ENCODE data around the gene SOX21.

The SOX21 gene

DNA sequence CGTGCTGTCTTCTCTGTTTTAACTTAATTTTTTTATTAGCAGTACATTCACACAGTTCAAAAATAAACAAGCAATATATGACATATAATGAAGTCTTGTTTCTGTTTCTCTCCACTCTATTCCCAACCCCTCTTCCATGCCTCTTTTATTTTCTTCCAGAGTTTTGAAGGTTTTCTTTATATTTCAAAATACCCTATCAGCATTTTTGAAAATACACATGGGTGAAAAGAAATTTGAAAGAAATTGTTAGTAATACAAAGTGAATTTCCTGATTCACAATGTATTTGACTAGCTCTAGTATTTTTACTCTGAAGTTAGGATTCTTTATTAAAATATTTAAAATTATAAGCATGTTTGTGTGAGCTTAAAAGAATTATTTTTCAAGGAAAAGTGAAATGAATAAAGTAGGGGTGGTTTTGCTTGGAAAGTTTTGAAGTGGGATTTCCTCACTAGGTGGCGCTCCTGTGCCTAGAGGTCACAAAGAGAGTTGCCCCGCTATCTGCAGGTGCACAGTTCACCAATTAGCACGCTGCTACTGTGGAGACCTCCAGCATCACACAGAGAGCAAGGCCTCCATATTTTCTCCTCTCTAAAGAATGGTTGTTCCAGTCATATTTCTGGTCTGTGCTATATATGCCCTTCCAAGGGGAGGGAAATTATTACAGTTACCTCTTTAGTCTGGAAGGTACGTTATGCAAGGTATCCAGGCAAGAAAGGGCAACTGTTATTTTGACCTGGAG is 37.6 kb downstream of the SOX21 start:
- DNase-seq: peak; percentile 40

GRCh38 chr13:94673851-94674250 is 38.5 kb downstream of the SOX21 start:
- no peak for DNase-seq

DNA sequence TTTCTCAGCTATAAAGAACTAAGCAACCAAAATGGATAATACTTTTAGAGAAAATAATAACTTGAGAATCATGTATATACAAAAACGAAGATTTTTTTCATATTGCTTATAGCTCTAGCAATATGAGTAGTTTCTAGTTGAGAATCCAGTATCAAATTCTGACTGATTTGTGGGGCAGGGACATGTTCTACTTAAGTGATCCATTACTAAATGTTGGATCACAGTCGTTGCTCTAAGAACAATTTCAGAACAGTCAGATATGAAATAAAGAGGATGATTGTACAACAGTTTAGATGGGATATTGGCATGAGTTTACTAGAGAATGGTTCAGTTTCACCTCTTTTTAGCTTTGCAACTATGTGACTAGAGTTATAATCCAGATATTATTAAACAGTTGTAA is 39.9 kb downstream of the SOX21 start:
- DNase-seq: no peak

GRCh38 chr13:94667190-94667589 is 45.2 kb downstream of the SOX21 start:
- peak; percentile 23 for DNase-seq

GRCh38 chr13:94666065-94666464 is 46.3 kb downstream of the SOX21 start:
- DNase-seq: no peak

DNA sequence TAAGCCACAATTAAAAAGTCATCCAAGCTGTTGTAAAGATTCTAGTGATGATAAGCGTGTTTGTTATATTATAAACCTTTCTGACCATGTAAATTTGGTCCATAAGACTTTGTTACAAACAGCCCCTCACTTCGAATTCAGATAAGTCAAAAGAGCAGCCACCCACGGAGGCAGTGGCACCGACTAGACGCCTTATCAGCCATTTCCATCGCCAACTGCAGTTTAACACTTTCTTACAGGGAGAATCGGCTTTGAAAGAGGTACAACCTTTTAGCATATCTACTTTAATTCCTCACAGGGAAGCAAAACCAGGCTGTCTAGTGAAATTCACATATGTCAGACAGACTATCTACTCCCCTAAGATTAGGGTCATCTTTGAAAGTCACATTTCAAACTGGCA is 47.5 kb downstream of the SOX21 start:
- DNase-seq: no peak

- DNase-seq: no peak
These were observed 49.9 kb downstream of the SOX21 start for GRCh38 chr13:94662274-94662945.

DNA sequence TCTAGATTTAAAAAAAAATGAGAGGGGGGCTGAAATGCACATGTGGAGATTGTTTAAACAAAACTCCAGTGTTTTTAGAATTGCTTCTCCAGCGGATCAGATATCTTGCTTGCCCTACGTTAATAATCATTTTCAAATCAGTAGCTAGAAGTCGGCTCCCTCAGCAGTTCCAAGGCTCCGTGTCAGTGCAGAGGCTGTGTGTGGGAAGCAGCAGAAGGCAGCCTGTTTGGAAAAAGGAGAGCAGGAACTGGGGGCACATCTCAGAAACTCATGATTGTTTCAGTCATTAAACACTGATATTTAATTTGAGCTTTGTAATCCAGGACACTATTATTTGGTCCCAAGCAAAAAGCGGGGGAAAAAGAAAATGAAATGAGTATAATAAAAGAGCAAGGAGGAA is 50.9 kb downstream of the SOX21 start:
- DNase-seq: no peak

- DNase-seq: no peak
These were observed 51.5 kb downstream of the SOX21 start for GRCh38 chr13:94660695-94661326.
